NCI-H345 treated with DMSO at 0.1 percent for 48 hours (cell line): ENCODE data around the gene ADGRG7.

ENCODE experiments used
- DNase-seq: peaks from one replicate; lab custom pipeline; 2025; ENCODE audit not compliant: unreplicated experiment; lab: John Stamatoyannopoulos, UW

The ADGRG7 gene

GRCh38 chr3:100600181-100601042, 9.0 kb upstream of the ADGRG7 start:
- no peak for DNase-seq

GRCh38 chr3:100602506-100603444, 6.6 kb upstream of the ADGRG7 start:
- no peak for DNase-seq

- DNase-seq = no peak
Measured at GRCh38 chr3:100603469-100603868, 5.9 kb upstream of the ADGRG7 start.

GRCh38 chr3:100605358-100605757, 4.0 kb upstream of the ADGRG7 start:
- no peak for DNase-seq

- no peak for DNase-seq
Measured at GRCh38 chr3:100606894-100607512, 2.4 kb upstream of the ADGRG7 start.

- DNase-seq = no peak
Measured at GRCh38 chr3:100609963-100610362, 562 bp downstream of the ADGRG7 start.

- DNase-seq = no peak
Measured at GRCh38 chr3:100611221-100611620, 1.8 kb downstream of the ADGRG7 start.

GRCh38 chr3:100613721-100614390, 4.5 kb downstream of the ADGRG7 start:
- DNase-seq = no peak

- DNase-seq = no peak
Measured at GRCh38 chr3:100614941-100615340, 5.5 kb downstream of the ADGRG7 start.

GRCh38 chr3:100615684-100616083, 6.3 kb downstream of the ADGRG7 start:
- DNase-seq = no peak

GRCh38 chr3:100621251-100621650, 11.8 kb downstream of the ADGRG7 start:
- DNase-seq = no peak

- no peak for DNase-seq
Measured at GRCh38 chr3:100627491-100627890, 18.1 kb downstream of the ADGRG7 start.

GRCh38 chr3:100629421-100630127, 20.2 kb downstream of the ADGRG7 start:
- no peak for DNase-seq

- DNase-seq = no peak
Measured at GRCh38 chr3:100630664-100631063, 21.3 kb downstream of the ADGRG7 start.

GRCh38 chr3:100631236-100631635, 21.8 kb downstream of the ADGRG7 start:
- DNase-seq = no peak

GRCh38 chr3:100634493-100635272, 25.3 kb downstream of the ADGRG7 start:
- no peak for DNase-seq

GRCh38 chr3:100635273-100635701, 25.9 kb downstream of the ADGRG7 start:
- no peak for DNase-seq

GRCh38 chr3:100637197-100637631, 27.8 kb downstream of the ADGRG7 start:
- no peak for DNase-seq

GRCh38 chr3:100640633-100641032, 31.2 kb downstream of the ADGRG7 start:
- no peak for DNase-seq
